Activated naive CD4-positive, alpha-beta T cell treated with anti-CD3 and anti-CD28 coated beads for 36 hours (primary cell): ENCODE results near the gene PACSIN2. TPM values are rescaled to one million over a fixed set of nuclear protein-coding genes. Genes with fewer than 3 reads are reported as not detected.

ENCODE experiments used
- CTCF ChIA-PET: fragments of 350-600 bp; sonication (Branson Sonifier 250); formaldehyde crosslinking; loops from one replicate; lab custom pipeline; 2021; ENCODE audit warnings: antibody characterized with exemption; lab: Charles Lee
- DNase-seq: peaks from one replicate; pipeline ENCODE4 v3.0.0-alpha.2; 2020
- H3K27ac Mint-ChIP-seq: one replicate; pipeline ENCODE4 v1.8.0; 2021; ENCODE audit warnings: mild to moderate bottlenecking, mixed read lengths
- H3K27me3 Mint-ChIP-seq: one replicate; pipeline ENCODE4 v1.8.0; 2021; ENCODE audit warnings: low read depth, mixed read lengths
- H3K36me3 Mint-ChIP-seq: one replicate; pipeline ENCODE4 v1.8.0; 2021; ENCODE audit warnings: low read depth, mixed read lengths
- H3K4me1 Mint-ChIP-seq: one replicate; pipeline ENCODE4 v1.8.0; 2021; ENCODE audit warnings: low read depth, mixed read lengths
- H3K4me3 Mint-ChIP-seq: one replicate; pipeline ENCODE4 v1.8.0; 2021; ENCODE audit warnings: mild to moderate bottlenecking, moderate library complexity, mixed read lengths
- H3K9me3 Mint-ChIP-seq: one replicate; pipeline ENCODE4 v1.8.0; 2021; ENCODE audit warnings: mixed read lengths
- intact Hi-C: fragments of 100-400 bp; cut with micrococcal nuclease; formaldehyde crosslinking; loops from one replicate; pipeline ENCODE4 v1.15.1; 2023
- total RNA-seq, 2 experiments: library from RNA; stranded (reverse); gene quantifications; one replicate each; pipeline ENCODE4 v1.2.3, GENCODE V29; 2021

Gene PACSIN2
- total RNA-seq, 2 experiments from 2014 or later: 31.2 to 32.9 TPM

DNA sequence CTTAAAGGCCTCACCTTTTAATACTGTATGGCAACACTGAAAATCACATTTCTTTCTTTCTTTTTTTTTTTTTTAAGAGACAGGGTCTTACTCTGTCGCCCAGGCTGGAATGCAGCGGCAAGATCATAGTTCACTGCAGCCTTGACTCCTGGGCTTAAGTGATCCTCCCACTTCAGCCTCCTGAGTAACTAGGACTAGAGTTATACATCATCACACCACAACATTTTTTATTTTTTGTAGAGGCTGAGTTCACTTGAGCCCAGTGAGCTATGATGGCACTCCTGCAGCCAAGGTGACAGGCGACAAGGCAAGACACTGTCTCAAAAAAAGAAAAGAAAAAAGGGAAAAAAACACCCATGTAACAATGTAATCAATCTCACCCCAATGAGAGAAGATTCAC is 167.8 kb downstream of the PACSIN2 start:
- no peaks in the 10 kb centered on the region for H3K9me3 Mint-ChIP-seq
- H3K27me3 Mint-ChIP-seq: no peaks in the 10 kb centered on the region
- intact Hi-C loops: no loop called here
- DNase-seq: no peak
- H3K4me3 Mint-ChIP-seq: no peak overlapping the region
- H3K4me1 Mint-ChIP-seq: peaks cover 16% of the 10 kb centered on the region
- H3K36me3 Mint-ChIP-seq: peaks cover 18% of the 10 kb centered on the region
- no peak overlapping the region for H3K27ac Mint-ChIP-seq
- CTCF ChIA-PET: interaction anchor here (0.6 to 1.5 kb wide), 3 partner anchors 20 to 187 kb away, joined by 3 to 4 read pairs (median 4); no protein-coding TSS in a partner anchor

- intact Hi-C loops: no loop called here
- Mint-ChIP-seq H3K36me3 (peaks cover 22% of the 10 kb centered on the region), H3K27me3 (no peaks in the 10 kb centered on the region), H3K4me3 (no peak overlapping the region), H3K4me1 (peaks cover 14% of the 10 kb centered on the region), H3K9me3 (no peaks in the 10 kb centered on the region), H3K27ac (no peak overlapping the region)
- DNase-seq: no peak
- CTCF ChIA-PET: interaction anchor here (1.1 to 1.2 kb wide), 2 partner anchors 25 to 591 kb away, joined by 3 read pairs; no protein-coding TSS in a partner anchor
Observed at GRCh38 chr22:42844756-42845155, 170.2 kb downstream of the PACSIN2 start.

- Mint-ChIP-seq H3K27me3 (no peaks in the 10 kb centered on the region), H3K36me3 (peaks cover 22% of the 10 kb centered on the region), H3K9me3 (no peaks in the 10 kb centered on the region), H3K27ac (no peak overlapping the region), H3K4me3 (no peak overlapping the region), H3K4me1 (peaks cover 14% of the 10 kb centered on the region)
- no peak for DNase-seq
- CTCF ChIA-PET: interaction anchor here (0.6 to 0.8 kb wide), 2 partner anchors 35 to 63 kb away, joined by 3 read pairs; no protein-coding TSS in a partner anchor
- intact Hi-C loops: no loop called here
Observed at GRCh38 chr22:42842658-42843370, 172.1 kb downstream of the PACSIN2 start.

GRCh38 chr22:42841444-42841843 is 173.5 kb downstream of the PACSIN2 start:
- no peak overlapping the region for H3K4me3 Mint-ChIP-seq
- peaks cover 22% of the 10 kb centered on the region for H3K36me3 Mint-ChIP-seq
- no peaks in the 10 kb centered on the region for H3K27me3 Mint-ChIP-seq
- DNase-seq: no peak
- no peak overlapping the region for H3K27ac Mint-ChIP-seq
- H3K4me1 Mint-ChIP-seq: peaks cover 14% of the 10 kb centered on the region
- CTCF ChIA-PET: interaction anchor here (0.9 kb wide), 1 partner anchor 193 kb away, joined by 3 read pairs; no protein-coding TSS in a partner anchor
- intact Hi-C loops: no loop called here
- H3K9me3 Mint-ChIP-seq: no peaks in the 10 kb centered on the region

GRCh38 chr22:42837556-42837955 is 177.4 kb downstream of the PACSIN2 start:
- Mint-ChIP-seq H3K9me3 (no peaks in the 10 kb centered on the region), H3K27ac (no peak overlapping the region), H3K4me3 (no peak overlapping the region), H3K27me3 (no peaks in the 10 kb centered on the region), H3K36me3 (peaks cover 9% of the 10 kb centered on the region), H3K4me1 (peaks cover 4% of the 10 kb centered on the region)
- no peak for DNase-seq
- intact Hi-C loops: no loop called here
- CTCF ChIA-PET: no interaction called here

GRCh38 chr22:42836026-42836425 is 178.9 kb downstream of the PACSIN2 start:
- no peak for DNase-seq
- H3K4me3 Mint-ChIP-seq: no peak overlapping the region
- no peaks in the 10 kb centered on the region for H3K27me3 Mint-ChIP-seq
- H3K4me1 Mint-ChIP-seq: no peaks in the 10 kb centered on the region
- intact Hi-C loops: no loop called here
- no peak overlapping the region for H3K27ac Mint-ChIP-seq
- CTCF ChIA-PET: interaction anchor here (0.6 to 1.7 kb wide), 3 partner anchors 15 to 18 kb away, joined by 3 to 6 read pairs (median 5); no protein-coding TSS in a partner anchor
- H3K36me3 Mint-ChIP-seq: peaks cover 13% of the 10 kb centered on the region
- H3K9me3 Mint-ChIP-seq: no peaks in the 10 kb centered on the region

GRCh38 chr22:42834177-42834949 is 180.6 kb downstream of the PACSIN2 start:
- intact Hi-C loops: no loop called here
- H3K36me3 Mint-ChIP-seq: peaks cover 12% of the 10 kb centered on the region
- no peak for DNase-seq
- no peaks in the 10 kb centered on the region for H3K4me1 Mint-ChIP-seq
- no peak overlapping the region for H3K4me3 Mint-ChIP-seq
- no peak overlapping the region for H3K27ac Mint-ChIP-seq
- H3K27me3 Mint-ChIP-seq: no peaks in the 10 kb centered on the region
- CTCF ChIA-PET: interaction anchor here (1.7 kb wide), 1 partner anchor 14 kb away, joined by 6 read pairs; no protein-coding TSS in a partner anchor
- no peaks in the 10 kb centered on the region for H3K9me3 Mint-ChIP-seq

- DNase-seq: no peak
- Mint-ChIP-seq H3K36me3 (peaks cover 12% of the 10 kb centered on the region), H3K27me3 (no peaks in the 10 kb centered on the region), H3K4me3 (no peak overlapping the region), H3K4me1 (peaks cover 4% of the 10 kb centered on the region), H3K9me3 (no peaks in the 10 kb centered on the region), H3K27ac (no peak overlapping the region)
- CTCF ChIA-PET: interaction anchor here (0.7 to 0.9 kb wide), 2 partner anchors 86 to 107 kb away, joined by 3 to 4 read pairs; no protein-coding TSS in a partner anchor
- intact Hi-C loops: no loop called here
Observed at GRCh38 chr22:42833104-42833503, 181.8 kb downstream of the PACSIN2 start.

DNA sequence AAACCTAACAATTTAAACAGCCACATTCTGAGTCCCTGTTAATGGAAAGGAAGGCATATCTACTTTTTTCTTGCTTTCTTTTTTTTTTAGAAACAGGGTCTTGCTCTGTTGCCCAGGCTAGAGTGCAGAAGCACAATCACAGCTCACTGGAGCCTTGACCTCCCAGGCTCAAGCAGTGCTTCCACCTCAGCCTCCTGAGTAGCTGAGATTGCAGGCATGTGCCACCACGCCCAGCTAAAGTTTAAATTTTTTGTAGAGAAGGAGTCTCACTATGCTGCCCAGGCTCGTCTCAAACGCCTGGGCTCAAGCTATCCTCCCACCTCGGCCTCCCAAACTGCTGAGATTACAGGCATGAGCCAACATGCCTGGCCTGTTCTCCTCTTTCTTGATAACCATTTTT is 183.2 kb downstream of the PACSIN2 start:
- peaks cover 4% of the 10 kb centered on the region for H3K4me1 Mint-ChIP-seq
- DNase-seq: no peak
- CTCF ChIA-PET: interaction anchor here (0.6 to 0.7 kb wide), 2 partner anchors 18 to 94 kb away, joined by 3 read pairs; no protein-coding TSS in a partner anchor
- no peak overlapping the region for H3K27ac Mint-ChIP-seq
- H3K9me3 Mint-ChIP-seq: no peaks in the 10 kb centered on the region
- H3K4me3 Mint-ChIP-seq: no peak overlapping the region
- peaks cover 13% of the 10 kb centered on the region for H3K36me3 Mint-ChIP-seq
- intact Hi-C loops: no loop called here
- H3K27me3 Mint-ChIP-seq: no peaks in the 10 kb centered on the region

DNA sequence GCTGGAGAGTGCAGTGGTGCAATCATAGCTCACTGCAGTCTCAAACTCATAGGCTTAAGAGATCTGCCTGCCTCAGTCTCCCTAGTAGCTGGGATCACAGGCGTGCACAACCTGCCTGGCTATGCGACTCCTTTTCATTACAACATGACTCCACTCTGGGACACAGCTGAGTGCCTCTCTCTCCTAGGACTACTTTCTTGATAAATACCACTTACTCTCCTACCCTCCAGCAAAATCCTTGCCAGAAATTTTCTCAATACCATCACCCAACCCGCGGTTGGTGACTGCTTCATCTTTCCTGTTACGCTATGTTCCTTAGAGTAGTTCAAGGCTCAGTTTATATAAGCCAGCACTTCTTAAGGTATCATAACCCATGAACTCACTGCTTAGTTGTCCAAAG is 184.8 kb downstream of the PACSIN2 start:
- CTCF ChIA-PET: interaction anchor here (1.3 kb wide), 1 partner anchor 37 kb away, joined by 3 read pairs; no protein-coding TSS in a partner anchor
- Mint-ChIP-seq H3K4me1 (peaks cover 4% of the 10 kb centered on the region), H3K27me3 (no peaks in the 10 kb centered on the region), H3K36me3 (peaks cover 10% of the 10 kb centered on the region), H3K27ac (no peak overlapping the region), H3K4me3 (no peak overlapping the region), H3K9me3 (no peaks in the 10 kb centered on the region)
- no peak for DNase-seq
- intact Hi-C loops: no loop called here

DNA sequence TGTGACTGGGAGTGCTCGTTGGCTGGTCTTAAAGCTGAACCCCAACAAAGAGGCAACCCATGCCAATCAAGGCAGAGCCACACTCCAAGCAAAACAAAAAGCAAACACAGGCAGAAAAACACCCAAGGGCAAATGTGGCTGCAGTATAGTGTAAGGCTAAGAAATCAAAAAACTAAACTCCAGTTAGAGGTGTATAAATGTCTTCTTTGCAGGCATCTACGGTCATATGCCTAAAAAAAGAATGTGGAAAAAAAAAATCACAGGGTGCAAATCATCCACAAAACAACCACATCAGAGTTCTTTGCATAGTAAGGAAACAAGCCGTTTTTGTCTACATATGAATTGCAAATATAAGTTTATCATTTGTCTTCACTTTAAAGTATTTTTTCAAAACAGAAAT is 185.6 kb downstream of the PACSIN2 start:
- no peak overlapping the region for H3K27ac Mint-ChIP-seq
- intact Hi-C loops: no loop called here
- peaks cover 11% of the 10 kb centered on the region for H3K36me3 Mint-ChIP-seq
- H3K4me1 Mint-ChIP-seq: peaks cover 4% of the 10 kb centered on the region
- no peak for DNase-seq
- H3K9me3 Mint-ChIP-seq: no peaks in the 10 kb centered on the region
- H3K4me3 Mint-ChIP-seq: no peak overlapping the region
- CTCF ChIA-PET: interaction anchor here (0.7 kb wide), 1 partner anchor 99 kb away, joined by 4 read pairs; no protein-coding TSS in a partner anchor
- no peaks in the 10 kb centered on the region for H3K27me3 Mint-ChIP-seq

- H3K27me3 Mint-ChIP-seq: no peaks in the 10 kb centered on the region
- H3K36me3 Mint-ChIP-seq: peaks cover 15% of the 10 kb centered on the region
- DNase-seq: no peak
- CTCF ChIA-PET: interaction anchor here (1.3 to 1.4 kb wide), 2 partner anchors 209 to 265 kb away, joined by 4 to 5 read pairs; no protein-coding TSS in a partner anchor
- no peaks in the 10 kb centered on the region for H3K9me3 Mint-ChIP-seq
- intact Hi-C loops: no loop called here
- H3K27ac Mint-ChIP-seq: no peak overlapping the region
- H3K4me3 Mint-ChIP-seq: no peak overlapping the region
- H3K4me1 Mint-ChIP-seq: peaks cover 4% of the 10 kb centered on the region
Observed at GRCh38 chr22:42825796-42826195, 189.2 kb downstream of the PACSIN2 start.
